BE2C (cell line): Measurements from ENCODE around the gene WWC2.

Source experiments
- DNase-seq: peaks from one replicate; pipeline ENCODE4 v3.0.0-alpha.2; 2020
- H3K27me3 ChIP-seq: fragments of 250-450 bp; sonication (Bioruptor Pico); 2 replicates; pipeline ENCODE4 v1.5.1; 2020; ENCODE audit warnings: mild to moderate bottlenecking
- H3K36me3 ChIP-seq: fragments of 250-450 bp; sonication (Bioruptor Pico); 2 replicates; pipeline ENCODE4 v1.5.1; 2020; ENCODE audit warnings: mild to moderate bottlenecking
- H3K4me1 ChIP-seq: fragments of 250-450 bp; sonication (Bioruptor Pico); 2 replicates; pipeline ENCODE4 v1.5.1; 2020
- H3K4me3 ChIP-seq: 2 replicates; pipeline ENCODE4 v1.5.1; 2011; ENCODE audit warnings: low read depth, low read length
- H3K9me3 ChIP-seq: fragments of 250-450 bp; sonication (Bioruptor Pico); 2 replicates; pipeline ENCODE4 v1.5.1; 2020
- CTCF ChIP-seq: IDR thresholded peaks from 2 replicates; pipeline ENCODE4 v1.5.1; 2012; ENCODE audit warnings: mild to moderate bottlenecking, low read depth, low read length

Gene WWC2

GRCh38 chr4:183262776-183263100 lies 163.7 kb downstream of the WWC2 start:
- no peaks in the 10 kb centered on the region; the same call in 1 of the 2 replicates for H3K4me1 ChIP-seq
- H3K27me3 ChIP-seq = no peaks in the 10 kb centered on the region
- peaks cover 16% of the 10 kb centered on the region for H3K36me3 ChIP-seq
- no peak for DNase-seq
- H3K4me3 ChIP-seq = no peak overlapping the region
- no peak for TF ChIP-seq CTCF
- H3K9me3 ChIP-seq = no peaks in the 10 kb centered on the region

GRCh38 chr4:183263787-183264386 lies 164.8 kb downstream of the WWC2 start:
- TF ChIP-seq CTCF = no peak
- Histone ChIP-seq H3K9me3 (no peaks in the 10 kb centered on the region), H3K36me3 (peaks cover 16% of the 10 kb centered on the region), H3K4me3 (no peak overlapping the region), H3K27me3 (no peaks in the 10 kb centered on the region), H3K4me1 (no peaks in the 10 kb centered on the region; the same call in 1 of the 2 replicates)
- no peak for DNase-seq

- TF ChIP-seq CTCF = no peak
- peaks cover 18% of the 10 kb centered on the region for H3K36me3 ChIP-seq
- no peak overlapping the region for H3K4me3 ChIP-seq
- no peak for DNase-seq
- H3K4me1 ChIP-seq = no peaks in the 10 kb centered on the region; the same call in 1 of the 2 replicates
- H3K27me3 ChIP-seq = no peaks in the 10 kb centered on the region
- H3K9me3 ChIP-seq = no peaks in the 10 kb centered on the region
Observed at GRCh38 chr4:183264614-183265013, 165.6 kb downstream of the WWC2 start.

DNA sequence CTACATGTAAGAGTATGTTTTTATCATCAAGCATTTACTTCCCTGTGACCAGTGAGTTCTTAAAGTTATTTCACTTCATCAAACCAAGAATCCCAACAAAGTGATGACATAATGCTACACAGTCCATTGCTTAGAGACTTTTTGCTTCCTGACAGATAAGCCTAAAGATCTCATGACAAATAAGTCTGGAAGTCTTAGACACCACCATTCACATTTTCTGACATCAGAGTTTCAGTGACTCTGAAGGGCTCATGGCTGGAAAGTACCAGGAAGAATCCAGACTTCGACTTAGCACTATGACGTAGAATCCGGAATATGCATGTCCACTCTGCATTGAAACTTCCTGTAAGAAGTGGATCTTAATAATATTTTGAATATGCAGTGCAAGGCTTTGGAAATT lies 167.3 kb downstream of the WWC2 start:
- H3K36me3 ChIP-seq = peaks cover 12% of the 10 kb centered on the region
- TF ChIP-seq CTCF = no peak
- no peaks in the 10 kb centered on the region for H3K9me3 ChIP-seq
- H3K27me3 ChIP-seq = no peaks in the 10 kb centered on the region
- DNase-seq = no peak
- no peak overlapping the region for H3K4me3 ChIP-seq
- no peaks in the 10 kb centered on the region; the same call in 1 of the 2 replicates for H3K4me1 ChIP-seq

GRCh38 chr4:183268556-183268955 lies 169.5 kb downstream of the WWC2 start:
- Histone ChIP-seq H3K9me3 (no peaks in the 10 kb centered on the region), H3K36me3 (peaks cover 24% of the 10 kb centered on the region), H3K27me3 (no peaks in the 10 kb centered on the region), H3K4me3 (no peak overlapping the region), H3K4me1 (no peaks in the 10 kb centered on the region)
- TF ChIP-seq CTCF = no peak
- no peak for DNase-seq

- Histone ChIP-seq H3K4me3 (no peak overlapping the region), H3K9me3 (no peaks in the 10 kb centered on the region), H3K4me1 (no peaks in the 10 kb centered on the region), H3K36me3 (peaks cover 20% of the 10 kb centered on the region), H3K27me3 (no peaks in the 10 kb centered on the region)
- TF ChIP-seq CTCF = no peak
- no peak for DNase-seq
Observed at GRCh38 chr4:183272384-183272783, 173.3 kb downstream of the WWC2 start.
